Kidney (tissue), 14 donors: ENCODE data around the gene PCYOX1L. TPM values are rescaled to one million over a fixed set of nuclear protein-coding genes. Genes with fewer than 3 reads are reported as not detected.

Experiments used
- DNase-seq, 5 donors: peaks; one replicate each; pipeline ENCODE4 v3.0.0-alpha.2; 2013 to 2020
- FAIRE-seq: peaks from 2 replicates; lab custom pipeline; 2012; peaks lifted over from hg19 to GRCh38; lab: Jason Lieb, UNC
- H3K27ac ChIP-seq, 2 donors: one replicate each; pipeline ENCODE4 v1.7.0; 2013; ENCODE audit warnings: low read depth in 2 of 2, low read length in 2 of 2, inconsistent platforms in 1 of 2
- H3K27me3 ChIP-seq: one replicate; pipeline ENCODE4 v1.7.1; 2013; ENCODE audit warnings: low read length, inconsistent platforms; ENCODE audit not compliant: control insufficient read depth, insufficient read depth
- H3K36me3 ChIP-seq, 3 donors: one replicate each; pipeline versions ENCODE4 v1.7.0 to v1.7.1; 2013; ENCODE audit warnings: low read length in 3 of 3, control low read depth in 1 of 3, inconsistent platforms in 1 of 3; ENCODE audit not compliant: insufficient read depth in 3 of 3, control insufficient read depth in 2 of 3
- H3K4me1 ChIP-seq, 3 donors: one replicate each; pipeline versions ENCODE4 v1.7.0 to v1.7.1; 2013; ENCODE audit warnings: low read length in 3 of 3, inconsistent platforms in 1 of 3, low read depth in 1 of 3; ENCODE audit not compliant: control insufficient read depth in 2 of 3, insufficient read depth in 2 of 3
- H3K4me3 ChIP-seq, 3 donors: one replicate each; pipeline versions ENCODE4 v1.7.0 to v1.8.1; 2013; ENCODE audit warnings: low read length in 3 of 3, control low read depth in 1 of 3, inconsistent platforms in 1 of 3
- H3K9ac ChIP-seq, 3 donors: one replicate each; pipeline versions ENCODE4 v1.7.0 to v1.7.1; 2013; ENCODE audit warnings: low read length in 3 of 3, control low read depth in 1 of 3, inconsistent platforms in 1 of 3
- H3K9me3 ChIP-seq, 3 donors: one replicate each; pipeline versions ENCODE4 v1.7.0 to v1.7.1; 2013; ENCODE audit warnings: low read length in 3 of 3, control low read depth in 1 of 3, inconsistent platforms in 1 of 3; ENCODE audit not compliant: control insufficient read depth in 2 of 3, insufficient read depth in 1 of 3
- CTCF ChIP-seq: IDR thresholded peaks from 3 replicates; pipeline ENCODE4 v1.5.1; 2012; ENCODE audit warnings: mild to moderate bottlenecking, moderate library complexity, borderline replicate concordance; ENCODE audit not compliant: insufficient read depth; ENCODE audit errors: extremely low read depth
- intact Hi-C: fragments of 100-400 bp; cut with DNase I; formaldehyde crosslinking; loops from one replicate; pipeline ENCODE4 v1.11.1; 2022
- polyA plus RNA-seq: library from polyadenylated mRNA; stranded (reverse); fragments of 350-450 nt; fragmentation: Illumina TruSeq; extraction: RNeasy Lipid Tissue Mini Kit (QIAGEN cat#74804); gene quantifications from one replicate; pipeline ENCODE4 v1.2.3, GENCODE V29; 2014; ENCODE audit warnings: low read depth, low replicate concordance; ENCODE audit not compliant: insufficient read depth
- total RNA-seq: library from RNA; stranded (reverse); fragmentation: NEBNext Ultra II Directional; extraction: Animal tissue kit (Norgen Biotek cat#: 25700); gene quantifications from one replicate; pipeline ENCODE4 v1.2.1, GENCODE V29; 2021
- donor health status: control.
- donor health status: control.
- donor health status: control.
- donor health status: control.
- donor health status: control.
- donor health status: DM: yes; HTN: yes; CAD: no.
- donor health status: Normal renal cell carcinoma (clear cell type).

Gene PCYOX1L
- total and polyA plus RNA-seq, 2 donors from 2014 or later = 7.2 to 9.0 TPM

GRCh38 chr5:149325166-149325735, 32.6 kb upstream of the PCYOX1L start:
- TF ChIP-seq CTCF = no peak
- intact Hi-C loops = no loop called here
- H3K4me1 ChIP-seq = peaks cover 7 to 27% (median 12%) of the 10 kb centered on the region in 3 donors
- H3K27ac ChIP-seq = no peak overlapping the region
- H3K4me3 ChIP-seq = no peak overlapping the region
- H3K9ac ChIP-seq = no peak overlapping the region
- FAIRE-seq (no peak), DNase-seq (no peak)
- no peaks in the 10 kb centered on the region for H3K9me3 ChIP-seq
- no peaks in the 10 kb centered on the region for H3K36me3 ChIP-seq
- H3K27me3 ChIP-seq = no peaks in the 10 kb centered on the region

GRCh38 chr5:149325894-149326293, 32.0 kb upstream of the PCYOX1L start:
- no peaks in the 10 kb centered on the region for H3K27me3 ChIP-seq
- no peak for TF ChIP-seq CTCF
- H3K36me3 ChIP-seq = no peaks in the 10 kb centered on the region
- FAIRE-seq (no peak), DNase-seq (no peak)
- intact Hi-C loops = no loop called here
- H3K27ac ChIP-seq = no peak overlapping the region
- H3K4me1 ChIP-seq = peaks cover 6 to 20% (median 7%) of the 10 kb centered on the region in 3 donors
- no peak overlapping the region for H3K9ac ChIP-seq
- H3K9me3 ChIP-seq = no peaks in the 10 kb centered on the region
- H3K4me3 ChIP-seq = no peak overlapping the region

GRCh38 chr5:149326611-149327010, 31.2 kb upstream of the PCYOX1L start:
- Histone ChIP-seq H3K4me1 (peaks cover 0 to 15% (median 7%) of the 10 kb centered on the region in 3 donors), H3K4me3 (no peak overlapping the region), H3K36me3 (no peaks in the 10 kb centered on the region), H3K27me3 (no peaks in the 10 kb centered on the region), H3K9ac (no peak overlapping the region), H3K9me3 (no peaks in the 10 kb centered on the region), H3K27ac (no peak overlapping the region)
- FAIRE-seq (no peak), DNase-seq (no peak)
- intact Hi-C loops = no loop called here
- TF ChIP-seq CTCF = no peak

GRCh38 chr5:149328177-149328576, 29.7 kb upstream of the PCYOX1L start:
- no peak overlapping the region for H3K4me3 ChIP-seq
- H3K4me1 ChIP-seq = peaks cover 0 to 3% (median under 1%) of the 10 kb centered on the region in 3 donors
- H3K27ac ChIP-seq = no peak overlapping the region
- intact Hi-C loops = no loop called here
- DNase-seq (no peak), FAIRE-seq (no peak)
- no peaks in the 10 kb centered on the region for H3K36me3 ChIP-seq
- no peaks in the 10 kb centered on the region for H3K9me3 ChIP-seq
- H3K27me3 ChIP-seq = no peaks in the 10 kb centered on the region
- no peak overlapping the region for H3K9ac ChIP-seq
- no peak for TF ChIP-seq CTCF
